Gastroesophageal sphincter (tissue), 4 donors: Measurements from ENCODE around the gene VKORC1L1. TPM values are rescaled to one million over a fixed set of nuclear protein-coding genes. Genes with fewer than 3 reads are reported as not detected.

ENCODE experiments used
- ATAC-seq: fragments of 150-250 bp; one replicate; pipeline ENCODE4 v1.9.1; 2016; ENCODE audit warnings: mild to moderate bottlenecking, moderate library complexity
- H3K27ac ChIP-seq, 4 donors: fragments of 200-600 bp; sonication (generic) in 3 of 4; 1 replicate in 3 of 4; 2 replicates in 1 of 4; pipeline ENCODE4 v1.5.1; 2016 to 2019
- H3K27me3 ChIP-seq: fragments of 200-600 bp; sonication (generic); one replicate; pipeline ENCODE4 v1.5.1; 2019
- H3K36me3 ChIP-seq, 2 donors: fragments of 200-600 bp; sonication (generic); one replicate each; pipeline ENCODE4 v1.5.1; 2019; ENCODE audit warnings: control low read depth in 1 of 2
- H3K4me1 ChIP-seq, 3 donors: fragments of 200-600 bp; sonication (generic); 1 replicate in 2 of 3; 2 replicates in 1 of 3; pipeline ENCODE4 v1.5.1; 2016 to 2019; ENCODE audit warnings: control low read depth in 2 of 3
- H3K4me3 ChIP-seq, 2 donors: fragments of 200-600 bp; sonication (generic); one replicate each; pipeline ENCODE4 v1.5.1; 2019; ENCODE audit warnings: mild to moderate bottlenecking in 1 of 2, moderate library complexity in 1 of 2
- H3K9me3 ChIP-seq, 3 donors: fragments of 200-600 bp; sonication (generic); one replicate each; pipeline ENCODE4 v1.5.1; 2017 to 2019; ENCODE audit warnings: control low read depth in 2 of 3
- EP300 ChIP-seq: sonication (generic); formaldehyde crosslinking; IDR thresholded peaks from one replicate; pipeline ENCODE4 v1.6.1; 2017; ENCODE audit warnings: antibody characterized with exemption, mild to moderate bottlenecking
- POLR2A ChIP-seq, 2 donors: fragments of 450-650 bp; IDR thresholded peaks; one replicate each; pipeline ENCODE4 v1.6.1; 2017; ENCODE audit warnings: antibody characterized with exemption in 2 of 2, mild to moderate bottlenecking in 2 of 2, moderate library complexity in 1 of 2
- POLR2AphosphoS5 ChIP-seq: sonication (generic); formaldehyde crosslinking; IDR thresholded peaks from one replicate; pipeline ENCODE4 v1.6.1; 2017; ENCODE audit warnings: antibody characterized with exemption
- WGBS, 2 donors: methylation state at CpG; one replicate each; pipeline ENCODE4 v1.1.5; 2018; ENCODE audit warnings: low coverage in 1 of 2; 5-methylcytosine and 5-hydroxymethylcytosine counted together
- total RNA-seq, 4 donors: library from RNA; depleted of rRNA; stranded (reverse); fragments of >200 nt; gene quantifications; one replicate each; pipeline ENCODE4 v1.1.0, GENCODE V29; 2016
- TF ChIP-seq, protein P1 (sequence below), 4 experiments: fragments of 200-600 bp in 2 of 4; fragments of 450-650 bp in 2 of 4; sonication (generic) in 1 of 4; IDR thresholded peaks; one replicate each; pipeline ENCODE4 v1.5.1; 2017 to 2019; ENCODE audit warnings: antibody characterized with exemption in 4 of 4, mild to moderate bottlenecking in 2 of 4, moderate library complexity in 2 of 4

Gene VKORC1L1
- total RNA-seq, 4 donors from 2014 or later = 20.4 to 30.2 (median 25.0) TPM

DNA sequence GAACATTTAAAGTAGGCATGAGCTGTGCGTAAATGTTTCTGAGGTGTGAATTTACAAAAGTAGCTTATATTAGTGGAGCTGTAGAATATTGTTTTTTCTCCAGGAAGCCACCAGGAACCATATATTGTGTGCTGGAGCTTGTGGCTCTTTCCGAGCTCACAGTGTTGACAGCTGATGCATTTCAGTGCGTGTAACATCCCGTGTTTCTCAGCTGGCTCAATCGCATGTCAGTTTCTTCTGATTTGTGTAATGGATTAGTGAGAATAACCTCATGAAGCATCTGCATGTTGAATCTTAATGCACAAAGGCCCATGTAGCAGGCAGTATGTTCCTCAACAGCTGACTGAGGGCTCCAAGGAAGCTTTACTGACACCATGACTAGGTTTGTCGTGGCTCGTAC, 39.4 kb downstream of the VKORC1L1 start:
- TF ChIP-seq POLR2A (IDR thresholded peaks at IDR 0.05) (no peak), POLR2AphosphoS5 (no peak), EP300 (no peak)
- TF ChIP-seq, protein P1, sequence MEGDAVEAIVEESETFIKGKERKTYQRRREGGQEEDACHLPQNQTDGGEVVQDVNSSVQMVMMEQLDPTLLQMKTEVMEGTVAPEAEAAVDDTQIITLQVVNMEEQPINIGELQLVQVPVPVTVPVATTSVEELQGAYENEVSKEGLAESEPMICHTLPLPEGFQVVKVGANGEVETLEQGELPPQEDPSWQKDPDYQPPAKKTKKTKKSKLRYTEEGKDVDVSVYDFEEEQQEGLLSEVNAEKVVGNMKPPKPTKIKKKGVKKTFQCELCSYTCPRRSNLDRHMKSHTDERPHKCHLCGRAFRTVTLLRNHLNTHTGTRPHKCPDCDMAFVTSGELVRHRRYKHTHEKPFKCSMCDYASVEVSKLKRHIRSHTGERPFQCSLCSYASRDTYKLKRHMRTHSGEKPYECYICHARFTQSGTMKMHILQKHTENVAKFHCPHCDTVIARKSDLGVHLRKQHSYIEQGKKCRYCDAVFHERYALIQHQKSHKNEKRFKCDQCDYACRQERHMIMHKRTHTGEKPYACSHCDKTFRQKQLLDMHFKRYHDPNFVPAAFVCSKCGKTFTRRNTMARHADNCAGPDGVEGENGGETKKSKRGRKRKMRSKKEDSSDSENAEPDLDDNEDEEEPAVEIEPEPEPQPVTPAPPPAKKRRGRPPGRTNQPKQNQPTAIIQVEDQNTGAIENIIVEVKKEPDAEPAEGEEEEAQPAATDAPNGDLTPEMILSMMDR (IDR thresholded peaks at IDR 0.05) = no peak
- Histone ChIP-seq H3K36me3 (no peaks in the 10 kb centered on the region), H3K4me1 (no peaks in the 10 kb centered on the region), H3K27me3 (no peaks in the 10 kb centered on the region), H3K9me3 (no peaks in the 10 kb centered on the region), H3K27ac (no peak overlapping the region), H3K4me3 (no peak overlapping the region)
- 93 to 94% methylated on average over 7 of the region's 7 CpGs for WGBS, 2 donors
- no peak for ATAC-seq

DNA sequence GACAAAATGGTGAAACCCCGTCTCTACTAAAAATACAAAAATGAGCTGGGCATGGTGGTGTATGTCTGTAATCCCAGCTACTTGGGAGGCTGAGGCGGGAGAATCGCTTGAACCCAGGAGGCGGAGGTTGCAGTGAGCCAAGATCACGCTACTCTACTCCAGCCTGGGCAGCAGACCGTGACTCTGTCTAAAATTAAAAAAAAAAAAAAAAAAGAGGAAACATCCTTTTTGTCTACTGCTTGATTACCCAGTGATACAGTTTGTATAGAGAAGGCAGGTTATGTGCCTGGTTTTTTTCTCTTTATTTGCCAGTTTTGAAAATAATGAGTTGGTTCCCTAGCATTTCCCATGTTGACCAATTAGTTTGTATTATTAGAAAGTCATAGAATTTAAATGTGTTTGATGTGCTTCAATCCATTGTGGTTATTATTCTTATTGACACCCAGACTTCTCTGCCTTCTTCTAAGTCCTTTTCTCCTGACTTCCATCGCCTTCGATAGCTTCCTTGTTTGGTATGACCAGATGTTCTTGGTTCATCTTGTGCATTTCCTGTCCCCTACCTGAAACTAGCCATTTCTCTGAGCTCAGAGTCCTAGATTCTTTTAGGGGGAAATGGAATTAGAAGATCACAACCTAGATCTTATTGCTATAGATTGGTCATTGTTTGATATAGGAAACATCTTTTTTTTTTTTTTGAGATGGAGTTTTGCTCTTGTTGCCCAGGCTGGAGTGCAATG, 43.2 kb downstream of the VKORC1L1 start:
- Histone ChIP-seq H3K27me3 (no peaks in the 10 kb centered on the region), H3K27ac (no peak overlapping the region), H3K9me3 (no peaks in the 10 kb centered on the region), H3K4me1 (no peaks in the 10 kb centered on the region), H3K4me3 (no peak overlapping the region), H3K36me3 (peaks cover 0 to 10% of the 10 kb centered on the region in 2 donors)
- 97 to 100% methylated on average over 1 to 8 of the region's 8 CpGs for WGBS, 2 donors
- no peak for ATAC-seq
- TF ChIP-seq POLR2A (IDR thresholded peaks at IDR 0.05) (no peak), POLR2AphosphoS5 (no peak), EP300 (no peak)
- TF ChIP-seq, protein P1 (IDR thresholded peaks at IDR 0.05) = no peak

DNA sequence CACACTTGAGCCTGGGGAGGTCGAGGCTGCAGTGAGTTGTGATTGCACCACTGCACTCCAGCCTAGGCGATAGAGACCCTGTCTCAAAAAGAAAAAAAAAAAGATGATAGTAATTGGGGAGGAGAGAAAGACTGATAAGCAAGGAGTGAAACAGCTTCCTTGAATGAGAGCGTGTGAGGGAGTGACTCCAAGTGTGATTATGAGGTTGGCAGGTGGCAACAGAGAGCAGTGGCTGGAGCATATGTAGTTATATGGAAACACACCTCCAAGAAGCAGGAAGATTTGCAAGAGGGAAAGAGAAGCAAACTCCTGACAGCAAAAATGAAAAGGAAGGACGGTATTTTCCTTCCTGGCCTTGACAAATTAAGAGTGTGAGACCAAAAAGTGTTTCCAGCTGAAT, 50.4 kb downstream of the VKORC1L1 start:
- no peak overlapping the region for H3K4me3 ChIP-seq
- H3K4me1 ChIP-seq = no peaks in the 10 kb centered on the region
- H3K36me3 ChIP-seq = peaks cover 0 to 10% of the 10 kb centered on the region in 2 donors
- no peaks in the 10 kb centered on the region for H3K27me3 ChIP-seq
- TF ChIP-seq, protein P1 (IDR thresholded peaks at IDR 0.05) = no peak
- TF ChIP-seq EP300 (no peak), POLR2A (IDR thresholded peaks at IDR 0.05) (no peak), POLR2AphosphoS5 (no peak)
- no peak overlapping the region for H3K27ac ChIP-seq
- ATAC-seq = no peak
- H3K9me3 ChIP-seq = no peaks in the 10 kb centered on the region
- WGBS, 2 donors = 82 to 100% methylated on average over 2 to 4 of the region's 4 CpGs

DNA sequence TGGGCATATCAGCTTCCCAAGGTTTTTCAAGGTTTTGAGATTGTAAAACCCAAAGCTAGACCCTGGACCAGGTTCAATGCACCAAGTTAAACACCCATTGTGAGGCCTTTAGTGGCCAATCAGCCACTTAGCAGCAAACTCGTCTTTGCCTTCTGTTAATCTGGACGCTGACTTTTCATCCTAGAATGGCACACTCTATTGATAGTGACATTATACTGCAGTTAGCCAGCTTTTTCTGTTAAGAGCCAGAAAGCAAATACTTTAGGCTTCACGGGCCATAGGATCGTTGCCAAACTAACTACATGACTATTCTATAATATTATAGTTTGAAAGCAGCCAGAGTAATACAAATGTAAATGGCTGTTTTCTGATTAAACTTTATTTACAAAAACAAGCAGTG, 51.3 kb downstream of the VKORC1L1 start:
- Histone ChIP-seq H3K9me3 (no peaks in the 10 kb centered on the region), H3K27ac (no peak overlapping the region), H3K4me1 (no peaks in the 10 kb centered on the region), H3K27me3 (no peaks in the 10 kb centered on the region), H3K36me3 (peaks cover 0 to 1% of the 10 kb centered on the region in 2 donors), H3K4me3 (no peak overlapping the region)
- no peak for ATAC-seq
- WGBS, 2 donors = 87 to 100% methylated on average over 2 to 3 of the region's 4 CpGs
- TF ChIP-seq POLR2A (IDR thresholded peaks at IDR 0.05) = no peak
- TF ChIP-seq, protein P1 (IDR thresholded peaks at IDR 0.05) = no peak
- TF ChIP-seq EP300 = no peak
- TF ChIP-seq POLR2AphosphoS5 = no peak

DNA sequence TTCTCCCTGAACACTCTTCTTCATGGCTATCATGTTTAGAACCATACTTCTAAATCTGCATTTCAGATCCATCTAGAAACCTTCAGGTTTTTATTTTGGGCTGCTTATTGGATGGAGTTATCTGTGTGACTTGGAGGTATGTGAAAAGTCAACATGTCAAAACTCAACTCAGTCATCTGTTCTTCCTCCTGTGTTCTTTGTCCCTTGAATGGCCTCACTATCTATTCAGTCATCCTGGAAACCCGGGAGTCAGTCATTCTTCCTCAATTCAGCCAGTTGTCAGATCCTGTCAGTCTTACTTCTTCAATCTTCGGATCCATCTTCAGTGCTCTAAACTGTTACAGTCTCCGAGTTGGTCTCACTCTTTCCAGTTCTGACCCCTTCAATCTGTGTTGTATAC, 52.2 kb downstream of the VKORC1L1 start:
- H3K9me3 ChIP-seq = no peaks in the 10 kb centered on the region
- H3K4me3 ChIP-seq = no peak overlapping the region
- no peak for TF ChIP-seq POLR2AphosphoS5
- TF ChIP-seq, protein P1 (IDR thresholded peaks at IDR 0.05) = no peak
- TF ChIP-seq EP300 = no peak
- no peak for TF ChIP-seq POLR2A (IDR thresholded peaks at IDR 0.05)
- no peaks in the 10 kb centered on the region for H3K27me3 ChIP-seq
- WGBS, 2 donors = 66 to 73% methylated on average over 3 of the region's 3 CpGs
- H3K36me3 ChIP-seq = no peaks in the 10 kb centered on the region
- no peak for ATAC-seq
- no peak overlapping the region for H3K27ac ChIP-seq
- no peaks in the 10 kb centered on the region for H3K4me1 ChIP-seq
